Stomach (tissue), 9 donors: ENCODE results near the gene ADAMTS16. TPM values are rescaled to one million over a fixed set of nuclear protein-coding genes. Genes with fewer than 3 reads are reported as not detected.

ENCODE experiments used
- DNase-seq, 2 donors: peaks; one replicate each; pipeline versions ENCODE4 v3.0.0 to v3.0.0-alpha.2; 2013 to 2019
- H3K27ac ChIP-seq, 5 donors: fragments of 200-600 bp in 4 of 5; sonication (generic) in 4 of 5; one replicate each; pipeline ENCODE4 v1.5.1; 2013 to 2019; ENCODE audit warnings: mild to moderate bottlenecking in 1 of 5, moderate library complexity in 1 of 5
- H3K27me3 ChIP-seq, 3 donors: fragments of 200-600 bp; sonication (generic); one replicate each; pipeline ENCODE4 v1.5.1; 2017 to 2019; ENCODE audit warnings: mixed run types in 1 of 3
- H3K36me3 ChIP-seq, 4 donors: fragments of 200-600 bp; sonication (generic); 1 replicate in 3 of 4; 2 replicates in 1 of 4; pipeline ENCODE4 v1.5.1; 2016 to 2019
- H3K4me1 ChIP-seq, 4 donors: fragments of 200-600 bp; sonication (generic); one replicate each; pipeline ENCODE4 v1.5.1; 2016 to 2019
- H3K4me3 ChIP-seq, 4 donors: fragments of 200-600 bp; sonication (generic) in 3 of 4; one replicate each; pipeline ENCODE4 v1.5.1; 2016 to 2019; ENCODE audit warnings: mild to moderate bottlenecking in 1 of 4
- H3K9me3 ChIP-seq, 4 donors: fragments of 200-600 bp; sonication (generic); one replicate each; pipeline ENCODE4 v1.5.1; 2016 to 2019
- CTCF ChIP-seq, 7 experiments: fragments of 450-650 bp in 4 of 7; fragments of 200-600 bp in 3 of 7; sonication (generic) in 3 of 7; IDR thresholded peaks; one replicate each; pipeline ENCODE4 v1.5.1; 2016 to 2019; ENCODE audit warnings: antibody characterized with exemption in 7 of 7, control low read depth in 2 of 7, mild to moderate bottlenecking in 1 of 7
- EP300 ChIP-seq: sonication (generic); formaldehyde crosslinking; IDR thresholded peaks from one replicate; pipeline ENCODE4 v1.6.1; 2017; ENCODE audit warnings: antibody characterized with exemption
- POLR2A ChIP-seq, 4 donors: fragments of 450-650 bp; IDR thresholded peaks; one replicate each; pipeline ENCODE4 v1.6.1; 2016; ENCODE audit warnings: antibody characterized with exemption in 4 of 4, control low read depth in 2 of 4, mild to moderate bottlenecking in 1 of 4, moderate library complexity in 1 of 4
- POLR2AphosphoS5 ChIP-seq, 3 donors: sonication (generic); formaldehyde crosslinking; IDR thresholded peaks; one replicate each; pipeline ENCODE4 v1.6.1; 2016; ENCODE audit warnings: antibody characterized with exemption in 3 of 3
- WGBS, 5 donors: extraction: QIAGEN DNeasy Blood & Tissue Kit in 3 of 5; methylation state at CpG; one replicate each; pipeline versions ENCODE4 v1.1.5 to v1.1.7; 2013 to 2018; 5-methylcytosine and 5-hydroxymethylcytosine counted together
- intact Hi-C: fragments of 100-400 bp; cut with DNase I; formaldehyde crosslinking; loops from one replicate; pipeline ENCODE4 v1.15.1; 2023; ENCODE audit warnings: low total_unique reads
- polyA plus RNA-seq, 3 donors: library from polyadenylated mRNA; stranded (reverse); fragments of 200-250 nt; gene quantifications; one replicate each; pipeline ENCODE4 v1.2.3, GENCODE V29; 2013
- total RNA-seq, 5 donors: library from RNA; depleted of rRNA; stranded (reverse); fragments of >200 nt; gene quantifications; one replicate each; pipeline versions ENCODE4 v1.1.0 to v1.2.3, GENCODE V29; 2014 to 2016
- donor health status: healthy with polysubstance abuse.
- donor health status: Bipolar disorder and iron deficiency.
- donor health status: healthy.

ADAMTS16 gene
- total and polyA plus RNA-seq, 8 donors = 0.29 to 12.7 TPM; not detected in 6

DNA sequence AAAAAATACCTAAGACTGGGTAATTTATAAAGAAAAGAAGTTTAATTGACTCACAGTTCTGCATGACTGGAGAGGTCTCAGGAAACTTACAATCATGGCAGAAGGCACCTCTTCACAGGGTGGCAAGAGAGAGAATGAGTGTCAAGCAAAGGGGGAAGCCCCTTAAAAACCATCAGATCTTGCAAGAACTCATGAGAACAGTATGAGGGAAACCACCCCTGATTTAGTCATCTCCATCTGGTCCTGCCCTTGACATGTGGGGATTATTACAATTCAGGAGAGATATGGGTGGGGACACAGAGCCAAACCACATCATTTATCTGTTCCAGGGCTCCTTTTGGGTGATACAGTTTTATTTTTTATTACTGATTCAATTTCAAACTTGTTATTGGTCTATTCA is 23.2 kb upstream of the ADAMTS16 start:
- intact Hi-C loops = no loop called here
- H3K9me3 ChIP-seq = peaks cover 0 to 12% (median 2%) of the 10 kb centered on the region in 4 donors
- no peaks in the 10 kb centered on the region for H3K36me3 ChIP-seq
- H3K4me1 ChIP-seq = no peaks in the 10 kb centered on the region
- H3K27me3 ChIP-seq = peaks cover 0 to 5% (median 0%) of the 10 kb centered on the region in 3 donors
- DNase-seq = no peak
- no peak overlapping the region for H3K4me3 ChIP-seq
- no peak for TF ChIP-seq POLR2A (IDR thresholded peaks at IDR 0.05)
- no peak for TF ChIP-seq POLR2AphosphoS5 (IDR thresholded peaks at IDR 0.05)
- TF ChIP-seq EP300 = no peak
- TF ChIP-seq CTCF (IDR thresholded peaks at IDR 0.05) = no peak
- no peak overlapping the region for H3K27ac ChIP-seq

DNA sequence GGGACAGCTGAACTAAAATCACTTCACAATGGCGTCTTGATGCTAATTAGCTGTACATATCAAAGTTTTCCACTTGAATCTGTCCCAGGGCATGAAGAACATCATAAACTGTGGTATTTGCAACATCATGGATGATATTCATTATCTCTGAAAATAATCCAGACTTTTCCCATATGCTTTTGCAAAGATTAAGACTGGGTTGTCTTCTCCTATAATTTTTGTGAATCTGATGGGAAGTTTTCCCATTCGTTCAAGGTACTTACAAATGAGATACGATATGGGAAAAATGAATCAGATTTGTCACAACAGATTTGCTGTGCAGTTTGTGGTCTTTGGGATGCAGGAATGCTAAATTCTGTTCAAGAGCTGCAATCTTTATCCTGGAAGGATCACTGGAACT is 17.4 kb upstream of the ADAMTS16 start:
- intact Hi-C loops = no loop called here
- WGBS, 5 donors = 76 to 84% (median 82%) methylated on average over 3 of the region's 3 CpGs
- Histone ChIP-seq H3K27ac (no peak overlapping the region), H3K27me3 (peaks cover 0 to 5% (median 0%) of the 10 kb centered on the region in 3 donors), H3K4me1 (no peaks in the 10 kb centered on the region), H3K9me3 (peaks cover 0 to 4% (median 2%) of the 10 kb centered on the region in 4 donors), H3K36me3 (no peaks in the 10 kb centered on the region), H3K4me3 (no peak overlapping the region)
- no peak for DNase-seq
- TF ChIP-seq POLR2AphosphoS5 (IDR thresholded peaks at IDR 0.05) (no peak), EP300 (no peak), CTCF (IDR thresholded peaks at IDR 0.05) (no peak), POLR2A (IDR thresholded peaks at IDR 0.05) (no peak)

DNA sequence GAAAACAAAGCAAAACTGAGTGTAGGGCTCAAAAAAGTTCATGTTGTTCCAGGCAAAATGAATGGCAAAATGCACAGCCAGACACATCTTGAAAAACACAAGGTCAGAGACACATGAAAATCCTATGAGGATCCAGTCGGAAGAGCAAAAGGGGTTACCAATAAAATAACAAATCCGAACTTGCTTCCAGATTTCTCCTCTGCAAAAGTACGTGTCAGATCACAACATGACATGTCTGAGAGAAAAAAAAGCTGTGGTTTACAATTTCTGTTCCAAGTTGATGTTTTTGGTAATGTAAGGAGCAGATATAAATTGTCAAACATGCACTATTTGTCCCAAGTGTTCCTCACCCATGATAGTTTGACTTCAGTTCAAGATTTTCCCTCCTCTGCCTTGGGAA is 15.9 kb upstream of the ADAMTS16 start:
- Histone ChIP-seq H3K4me3 (no peak overlapping the region), H3K36me3 (no peaks in the 10 kb centered on the region), H3K27me3 (peaks cover 0 to 5% (median 0%) of the 10 kb centered on the region in 3 donors), H3K4me1 (no peaks in the 10 kb centered on the region), H3K9me3 (peaks cover 0 to 4% (median 0%) of the 10 kb centered on the region in 4 donors), H3K27ac (no peak overlapping the region)
- intact Hi-C loops = no loop called here
- no peak for TF ChIP-seq EP300
- no peak for TF ChIP-seq POLR2AphosphoS5 (IDR thresholded peaks at IDR 0.05)
- no peak for TF ChIP-seq CTCF (IDR thresholded peaks at IDR 0.05)
- TF ChIP-seq POLR2A (IDR thresholded peaks at IDR 0.05) = no peak
- no peak for DNase-seq
- 41 to 57% (median 49%) methylated on average over 3 of the region's 3 CpGs for WGBS, 5 donors

- no peak for DNase-seq
These were observed 13.7 kb upstream of the ADAMTS16 start for GRCh38 chr5:5126444-5126843.

More at GRCh38 chr5:5126444-5126843, 13.7 kb upstream of the ADAMTS16 start:
- H3K4me3 ChIP-seq = no peak overlapping the region
- H3K36me3 ChIP-seq = no peaks in the 10 kb centered on the region
- H3K4me1 ChIP-seq = no peaks in the 10 kb centered on the region
- TF ChIP-seq POLR2A (IDR thresholded peaks at IDR 0.05) (no peak), POLR2AphosphoS5 (IDR thresholded peaks at IDR 0.05) (no peak), CTCF (IDR thresholded peaks at IDR 0.05) (no peak), EP300 (no peak)
- intact Hi-C loops = no loop called here
- no peak overlapping the region for H3K27ac ChIP-seq
- no peaks in the 10 kb centered on the region for H3K27me3 ChIP-seq
- WGBS, 5 donors = 49 to 59% (median 54%) methylated on average over 7 of the region's 7 CpGs
- no peaks in the 10 kb centered on the region for H3K9me3 ChIP-seq
